Activated naive CD8-positive, alpha-beta T cell treated with anti-CD3 and anti-CD28 coated beads, Interleukin-2, amount 50 U/mL, for 16 hours (primary cell): Measurements from ENCODE around the gene PTH1R.

ENCODE experiments used
- DNase-seq: peaks from one replicate; pipeline ENCODE4 v3.0.0-alpha.2; 2020; ENCODE audit warnings: low read depth, low spot score

The PTH1R gene

DNA sequence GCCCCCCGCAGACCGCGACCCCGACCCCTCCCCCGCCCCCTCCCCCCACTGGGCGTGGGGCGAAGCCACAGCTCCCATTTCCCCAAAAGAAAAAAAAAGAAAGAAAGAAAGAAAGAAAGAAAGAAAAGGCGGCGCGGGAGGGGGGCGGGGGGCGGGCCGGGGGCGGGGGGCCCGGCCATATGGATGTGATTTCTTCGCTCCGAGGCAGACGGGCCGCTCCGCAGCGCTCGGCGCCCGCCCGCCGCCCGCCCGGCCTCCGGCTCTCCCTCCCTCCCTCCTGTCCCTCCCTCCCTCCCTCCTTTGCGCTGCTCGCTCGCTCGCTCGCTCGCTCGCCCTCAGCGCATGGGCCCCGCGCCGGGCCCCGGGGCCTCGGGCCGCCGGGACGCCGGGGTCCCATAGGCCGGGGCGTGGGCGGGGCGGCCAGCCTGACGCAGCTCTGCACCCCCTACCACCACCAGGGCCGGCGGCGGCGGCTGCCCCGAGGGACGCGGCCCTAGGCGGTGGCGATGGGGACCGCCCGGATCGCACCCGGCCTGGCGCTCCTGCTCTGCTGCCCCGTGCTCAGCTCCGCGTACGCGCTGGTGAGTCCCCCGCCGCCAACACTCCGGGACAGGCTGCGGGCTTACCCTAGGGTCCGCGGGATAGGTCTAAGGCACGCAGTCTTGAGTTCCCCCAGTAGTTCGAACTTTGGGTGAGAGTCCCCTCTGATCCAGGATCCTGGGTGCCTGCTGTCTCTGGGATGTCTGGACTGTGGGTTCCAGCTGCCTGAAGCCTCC lies 5.7 kb downstream of the PTH1R start:
- DNase-seq, result no peak

DNA sequence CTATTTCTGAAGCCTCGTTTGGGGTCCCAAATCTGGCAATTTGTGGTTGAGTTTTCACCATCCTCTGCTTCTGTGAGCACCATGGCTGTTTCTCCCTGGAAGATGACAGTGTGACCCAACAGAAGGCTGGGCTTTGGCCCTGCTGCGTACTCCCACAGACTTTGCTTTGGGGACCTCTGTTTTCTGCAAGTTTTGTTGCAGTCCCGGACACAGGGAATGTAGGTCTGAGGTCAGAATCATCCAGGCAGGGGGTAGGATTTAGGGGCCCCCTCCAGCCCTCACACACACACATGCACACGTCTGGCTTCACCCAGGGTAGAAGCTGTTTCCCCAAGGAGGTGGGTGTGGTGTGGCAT lies 6.3 kb downstream of the PTH1R start:
- no peak for DNase-seq

- no peak for DNase-seq
Measured at GRCh38 chr3:46884427-46884826, 6.9 kb downstream of the PTH1R start.

- DNase-seq, result no peak
Measured at GRCh38 chr3:46884929-46885328, 7.4 kb downstream of the PTH1R start.

DNA sequence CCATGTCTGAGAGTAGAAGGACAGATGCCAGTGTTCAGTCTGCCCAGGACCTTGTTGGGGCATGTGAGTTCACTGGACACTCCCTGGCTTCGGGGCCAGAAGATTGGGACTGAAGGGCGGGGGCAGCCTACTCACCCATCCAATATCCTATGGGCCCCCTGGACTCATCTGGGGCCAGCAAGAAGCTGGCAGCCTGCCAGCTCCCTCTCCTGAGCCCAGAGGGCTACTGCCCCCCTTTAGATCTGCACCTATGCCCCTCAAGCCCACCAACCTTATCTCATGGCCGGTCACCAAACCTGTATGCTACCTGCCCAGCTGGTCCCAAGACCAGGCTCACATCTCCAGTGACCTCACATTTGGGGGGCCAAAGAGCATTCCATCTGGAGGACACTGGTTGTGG lies 8.1 kb downstream of the PTH1R start:
- DNase-seq, result no peak

GRCh38 chr3:46887980-46888494 lies 10.5 kb downstream of the PTH1R start:
- no peak for DNase-seq

- DNase-seq, result no peak
Measured at GRCh38 chr3:46888705-46889104, 11.2 kb downstream of the PTH1R start.

GRCh38 chr3:46889381-46890110 lies 12.0 kb downstream of the PTH1R start:
- DNase-seq, result no peak

DNA sequence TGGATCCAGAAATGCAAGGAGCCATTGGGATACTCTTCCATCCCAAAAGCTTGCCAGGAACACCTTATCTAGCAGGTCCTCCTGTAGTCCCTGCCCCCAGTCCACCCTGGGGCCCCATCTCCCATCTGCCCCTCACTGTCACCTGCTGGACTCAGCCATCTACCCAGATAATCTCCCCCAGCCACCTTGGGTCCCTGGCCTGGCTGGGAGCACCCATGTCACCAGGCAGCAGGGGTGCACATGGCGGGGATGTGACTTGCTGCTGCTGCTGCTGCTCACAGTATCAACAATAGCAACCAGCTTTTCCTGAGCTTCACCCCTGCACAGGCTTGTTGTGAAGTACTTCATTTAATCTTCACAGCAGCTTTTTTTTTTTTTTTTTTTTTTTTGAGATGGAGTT lies 12.6 kb downstream of the PTH1R start:
- DNase-seq, result no peak

GRCh38 chr3:46891132-46891531 lies 13.6 kb downstream of the PTH1R start:
- DNase-seq, result no peak

- DNase-seq, result no peak
Measured at GRCh38 chr3:46892285-46893145, 15.0 kb downstream of the PTH1R start.

DNA sequence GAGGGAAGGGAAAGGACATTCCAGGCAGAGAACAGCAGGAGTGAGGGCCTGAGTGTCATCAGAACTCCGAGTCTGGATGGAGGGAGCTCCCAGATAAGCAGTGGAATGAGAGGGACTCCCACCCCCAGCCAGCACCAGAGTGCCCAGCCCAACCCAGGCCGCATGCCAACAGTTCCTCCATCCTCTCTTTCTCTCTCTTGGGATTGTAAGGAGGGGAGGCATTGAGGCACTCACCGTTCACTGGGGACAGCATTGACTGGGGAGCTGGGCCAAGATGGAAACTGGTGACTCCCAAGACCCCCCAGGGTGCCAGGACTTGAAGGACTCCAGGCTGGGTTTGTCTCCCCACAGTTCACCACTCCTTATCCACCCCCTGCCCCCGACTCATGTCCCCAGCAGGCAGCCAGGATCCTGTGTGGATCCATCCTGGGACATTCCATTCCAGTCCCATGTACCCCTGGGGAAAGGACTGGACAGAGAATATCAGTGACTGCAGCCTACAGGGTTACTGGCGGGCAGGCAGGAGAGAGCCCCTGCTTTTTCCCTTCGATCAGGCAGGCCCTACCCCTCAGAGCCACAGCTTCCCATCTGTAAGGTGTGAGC lies 15.7 kb downstream of the PTH1R start:
- no peak for DNase-seq

- no peak for DNase-seq
Measured at GRCh38 chr3:46893763-46894162, 16.2 kb downstream of the PTH1R start.

DNA sequence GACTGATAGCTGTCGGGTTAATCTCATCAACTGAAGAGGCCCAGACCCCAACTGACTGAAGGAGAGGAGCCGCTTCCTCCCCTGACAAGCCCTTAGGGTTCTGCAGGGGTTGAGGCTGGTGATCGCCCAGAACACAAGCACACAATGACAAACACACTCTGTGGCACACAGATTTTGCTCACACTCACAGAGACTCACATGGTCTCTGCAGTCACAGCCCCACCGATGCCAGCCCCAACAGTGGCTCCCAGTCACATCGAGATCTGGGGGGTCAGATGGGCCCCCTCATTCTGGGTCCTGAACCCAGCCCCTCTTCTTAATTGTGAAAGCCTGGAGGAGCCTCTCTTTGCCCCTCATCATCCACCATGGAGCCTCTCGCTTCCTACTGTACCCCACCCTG lies 16.7 kb downstream of the PTH1R start:
- no peak for DNase-seq

DNA sequence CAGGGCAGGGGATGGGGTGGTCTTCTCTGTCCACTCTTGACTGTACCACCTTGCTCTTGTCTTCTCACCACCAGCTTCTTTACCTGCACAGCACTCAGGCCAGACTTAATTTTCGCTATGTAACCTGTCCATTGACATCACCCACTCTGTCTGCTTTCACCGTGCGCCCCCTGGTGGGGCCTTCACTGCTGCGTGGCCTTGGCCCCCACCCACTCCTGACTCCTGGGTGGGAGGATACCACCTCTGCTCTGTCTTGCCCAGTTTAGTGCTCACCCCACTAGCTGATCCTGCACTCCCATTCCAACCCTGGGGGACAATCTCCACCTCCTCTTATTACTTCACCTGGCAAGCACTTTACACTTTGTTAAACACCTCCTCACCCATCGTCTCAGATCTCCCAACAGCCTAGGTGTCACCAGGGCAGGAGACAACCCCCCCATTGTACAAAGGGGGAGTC lies 17.7 kb downstream of the PTH1R start:
- peak; percentile 68 for DNase-seq

DNA sequence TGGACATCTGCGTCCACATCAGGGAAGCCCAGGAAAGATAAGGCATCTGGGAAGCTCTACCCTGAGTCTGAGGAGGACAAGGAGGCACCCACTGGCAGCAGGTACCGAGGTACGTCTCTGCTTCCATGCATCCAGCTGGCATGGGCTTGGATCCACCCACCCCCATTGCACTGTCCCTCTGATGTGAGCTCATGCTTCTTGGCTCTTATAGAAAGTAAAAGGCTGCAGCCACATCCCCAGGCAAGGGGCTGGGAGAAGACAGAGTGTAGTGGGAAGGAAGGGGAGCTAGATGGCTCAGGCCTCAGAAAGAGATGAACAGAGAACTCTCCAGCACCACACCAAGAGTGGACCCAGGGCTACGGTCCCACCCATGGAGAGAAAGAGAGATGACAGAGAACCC lies 18.2 kb downstream of the PTH1R start:
- DNase-seq, result no peak

DNA sequence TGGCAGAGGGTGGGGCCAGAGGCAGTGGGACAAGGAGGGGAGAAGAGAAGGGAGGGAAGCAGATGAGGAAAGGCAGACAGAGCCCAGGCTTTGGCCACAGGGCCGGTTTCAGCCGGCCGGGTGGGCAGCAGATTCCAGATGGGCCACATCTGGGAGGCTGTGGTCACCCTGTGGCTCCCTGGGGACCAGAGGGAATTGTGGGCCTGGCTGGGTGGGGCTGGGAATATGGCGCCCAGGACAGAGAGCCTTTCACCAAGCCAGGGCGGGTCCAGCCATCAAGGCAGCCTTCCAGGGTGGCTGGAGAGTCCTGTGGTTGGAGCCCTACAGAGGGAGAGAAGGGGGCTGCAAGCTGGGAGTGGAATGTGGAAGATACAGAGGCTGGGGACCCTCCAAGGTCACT lies 18.9 kb downstream of the PTH1R start:
- DNase-seq, result no peak

GRCh38 chr3:46897031-46897430 lies 19.5 kb downstream of the PTH1R start:
- DNase-seq, result no peak

GRCh38 chr3:46897829-46898320 lies 20.4 kb downstream of the PTH1R start:
- DNase-seq, result no peak

- DNase-seq, result no peak
Measured at GRCh38 chr3:46898321-46899150, 21.0 kb downstream of the PTH1R start.
